ENCODE measurements around the gene CRYBA2.

Gene CRYBA2, protein sequence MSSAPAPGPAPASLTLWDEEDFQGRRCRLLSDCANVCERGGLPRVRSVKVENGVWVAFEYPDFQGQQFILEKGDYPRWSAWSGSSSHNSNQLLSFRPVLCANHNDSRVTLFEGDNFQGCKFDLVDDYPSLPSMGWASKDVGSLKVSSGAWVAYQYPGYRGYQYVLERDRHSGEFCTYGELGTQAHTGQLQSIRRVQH

DNA sequence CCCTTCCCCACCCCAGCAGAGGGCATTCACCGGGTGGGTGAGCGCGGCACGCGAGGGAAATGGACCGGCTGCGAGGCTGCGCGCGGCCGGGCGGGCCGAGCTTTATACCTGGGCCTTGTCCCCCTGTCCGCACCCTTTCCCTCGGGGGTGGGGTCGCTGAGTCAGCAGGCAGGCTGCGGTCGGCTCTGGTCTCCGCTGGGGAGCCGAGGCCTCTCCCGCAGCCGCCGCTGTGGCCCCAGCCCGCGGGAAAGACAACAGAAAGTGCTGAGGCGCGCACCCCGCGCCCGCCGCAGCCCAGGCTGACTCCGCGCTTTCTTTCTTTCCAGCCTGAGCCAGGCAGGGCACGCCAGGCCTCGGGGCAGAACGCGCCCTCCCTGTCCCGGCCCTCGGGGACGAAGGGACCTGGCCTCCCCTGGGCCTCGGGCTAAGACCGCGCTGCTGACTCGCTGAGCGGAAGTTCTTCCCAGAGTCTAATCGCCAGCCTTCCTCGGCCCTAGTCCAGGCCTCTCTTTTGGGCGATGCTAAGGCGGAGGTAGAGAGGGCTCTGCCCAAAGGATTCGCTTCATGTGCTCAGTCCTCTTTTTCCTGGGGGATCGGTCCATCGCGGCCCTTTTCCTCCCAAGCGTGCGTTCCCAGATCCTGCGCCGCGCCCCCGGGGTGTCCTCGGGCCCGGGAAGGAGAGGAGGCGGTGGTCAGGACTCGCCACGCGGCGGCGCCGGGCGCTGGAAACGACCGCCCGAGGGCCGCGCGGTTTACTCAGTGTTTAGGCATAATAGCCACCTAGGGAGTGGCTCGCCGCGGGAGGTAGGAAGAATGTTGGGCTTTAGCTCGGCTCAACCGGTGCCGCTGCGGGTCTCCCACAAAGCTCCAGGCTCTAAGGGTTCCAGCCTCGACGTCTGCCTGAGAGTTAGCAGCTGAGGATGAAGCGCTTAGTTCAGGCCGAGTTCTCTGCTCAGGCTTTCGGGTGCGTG is at the start of gene CRYBA2:
CRYBA2 (minus strand) TSS at position 78 of the 971 bp plus-strand sequence. CDS start 246 bp downstream, outside the sequence.
- no peak for DNase-seq

DNA sequence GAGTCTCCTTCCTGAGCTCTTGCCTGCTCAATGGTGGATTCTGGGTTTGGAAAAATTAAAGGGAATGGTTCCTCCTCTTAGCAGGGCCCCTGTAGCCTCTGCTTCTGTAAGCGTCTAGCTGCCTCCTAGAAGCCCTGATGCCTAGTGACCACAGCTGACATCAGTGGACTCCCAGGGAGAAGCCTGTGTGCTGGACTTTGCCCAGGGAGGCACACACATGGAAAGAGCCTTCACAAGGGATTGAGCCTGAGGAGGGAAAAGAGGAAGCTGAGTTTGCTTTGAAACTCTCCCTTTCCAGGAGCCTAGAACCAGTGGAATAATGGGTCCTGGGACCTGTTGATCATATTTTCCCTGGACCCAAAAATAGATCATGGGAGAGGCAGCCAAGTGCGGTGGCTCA is 49.5 kb upstream of the CRYBA2 start:
- DNase-seq, result no peak

DNA sequence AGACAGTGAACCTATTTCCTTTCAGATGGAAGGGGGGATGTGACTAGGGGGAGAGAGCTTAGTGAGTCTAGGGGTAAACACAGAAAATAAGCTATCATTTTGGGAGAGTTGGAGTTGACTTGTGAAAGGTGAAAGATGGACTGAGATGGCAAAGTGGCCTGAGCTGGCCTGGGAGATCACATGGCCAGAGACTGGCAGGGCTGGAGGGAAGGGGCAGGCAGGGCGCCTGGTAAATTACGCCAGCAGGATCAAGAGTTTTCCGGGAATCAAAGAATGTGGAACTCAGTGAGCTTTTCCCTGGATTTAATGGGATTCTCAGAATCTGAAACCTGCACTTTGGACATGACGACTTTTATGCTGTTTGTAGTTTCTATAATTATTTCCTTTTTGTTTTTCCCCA is 48.9 kb upstream of the CRYBA2 start:
- no peak for DNase-seq

DNA sequence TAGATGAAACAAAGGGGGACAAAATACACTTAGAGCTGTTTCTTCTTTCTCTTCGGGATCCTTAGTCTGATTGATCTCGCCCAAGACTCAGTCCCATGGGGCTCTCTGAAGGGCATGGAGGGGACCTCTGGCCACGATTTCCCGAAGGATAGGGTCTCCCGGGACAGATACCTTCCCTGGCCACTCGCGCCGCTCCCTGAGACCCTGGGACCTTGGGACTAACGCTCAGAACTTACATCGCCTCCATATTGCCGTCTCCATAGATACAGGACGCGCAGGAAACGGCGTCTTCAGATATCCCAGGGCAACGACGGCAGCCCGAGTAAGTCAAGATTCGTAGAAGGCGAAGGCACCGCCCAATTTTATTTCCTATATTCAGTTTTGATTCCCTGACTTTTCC is 48.0 kb upstream of the CRYBA2 start, which contains the start of gene CFAP65:
CFAP65 (minus strand) TSS at position 265 of the 400 bp plus-strand sequence. CDS start 2,468 bp downstream, outside the sequence.
- DNase-seq, result no peak

DNA sequence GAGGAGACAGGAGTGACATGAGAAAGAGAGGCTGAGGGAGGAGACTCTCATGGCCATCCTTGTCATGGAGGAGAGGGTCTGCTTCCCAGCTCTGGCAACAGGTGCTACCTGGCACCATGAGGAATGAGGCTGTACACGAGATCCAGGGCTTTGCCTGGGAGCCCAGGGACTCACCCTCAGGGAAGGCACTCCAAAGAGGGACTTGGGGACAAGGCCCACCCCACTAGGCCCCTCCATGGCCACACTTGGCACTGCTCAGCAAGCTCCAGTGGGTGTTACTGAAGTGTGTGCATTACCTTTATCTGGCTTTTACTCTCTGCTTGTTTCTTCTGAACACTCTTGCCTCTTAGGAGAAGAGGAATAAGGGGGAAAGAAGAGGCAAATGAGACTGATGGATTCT is 45.4 kb upstream of the CRYBA2 start:
- DNase-seq, result no peak

DNA sequence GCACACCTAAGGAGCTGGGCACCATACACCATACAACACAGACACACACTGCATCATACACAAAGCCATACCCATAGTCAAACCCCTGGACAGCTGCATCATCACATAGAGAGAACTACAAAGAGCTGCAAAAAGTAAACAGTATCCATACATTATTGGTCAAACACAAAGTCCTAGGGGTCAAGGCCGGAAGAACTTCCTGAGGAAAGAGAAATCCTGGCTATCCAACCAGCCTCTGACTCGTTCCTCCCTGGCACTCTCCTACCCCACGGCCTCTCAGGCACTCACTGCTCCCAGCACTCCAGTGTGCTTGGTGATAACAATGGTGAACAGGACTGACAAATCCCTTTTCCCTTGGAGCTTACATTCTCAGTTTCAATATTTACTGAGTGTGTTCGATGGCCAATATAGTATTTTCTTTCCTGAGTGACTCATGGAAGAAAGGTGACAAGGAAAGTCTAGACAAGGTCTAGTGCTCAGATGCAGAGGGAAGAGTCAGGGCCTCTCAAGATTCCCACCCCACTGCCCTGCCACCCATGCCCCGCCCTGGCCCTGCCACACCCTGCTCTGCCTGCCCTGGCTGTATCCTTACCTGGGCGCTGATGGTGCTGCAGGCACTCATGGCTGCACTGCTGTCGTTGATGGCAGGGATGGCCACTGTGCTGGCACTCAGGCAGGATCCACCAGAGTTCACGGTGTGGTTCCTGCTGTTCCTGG is 44.7 kb upstream of the CRYBA2 start:
- no peak for DNase-seq

DNA sequence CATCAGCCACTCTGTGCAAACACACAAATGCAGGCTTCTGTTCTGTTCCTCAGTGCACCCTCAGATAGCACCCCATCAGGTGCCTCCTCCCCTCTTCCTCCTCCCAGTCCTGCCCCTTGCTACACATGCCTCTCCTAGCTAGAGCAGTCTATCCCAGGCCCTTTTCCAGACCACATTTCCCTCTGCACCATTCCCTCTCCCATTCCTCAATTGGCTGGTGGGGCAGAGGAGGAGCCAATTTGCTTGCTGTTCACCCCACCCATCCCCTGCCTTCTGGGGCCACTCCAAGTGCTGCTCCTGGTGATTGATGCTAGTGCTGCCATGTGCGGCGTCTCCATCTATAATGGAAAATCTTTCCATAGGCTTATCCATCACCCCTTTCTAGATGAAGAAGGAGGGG is 42.7 kb upstream of the CRYBA2 start:
- DNase-seq, result no peak

DNA sequence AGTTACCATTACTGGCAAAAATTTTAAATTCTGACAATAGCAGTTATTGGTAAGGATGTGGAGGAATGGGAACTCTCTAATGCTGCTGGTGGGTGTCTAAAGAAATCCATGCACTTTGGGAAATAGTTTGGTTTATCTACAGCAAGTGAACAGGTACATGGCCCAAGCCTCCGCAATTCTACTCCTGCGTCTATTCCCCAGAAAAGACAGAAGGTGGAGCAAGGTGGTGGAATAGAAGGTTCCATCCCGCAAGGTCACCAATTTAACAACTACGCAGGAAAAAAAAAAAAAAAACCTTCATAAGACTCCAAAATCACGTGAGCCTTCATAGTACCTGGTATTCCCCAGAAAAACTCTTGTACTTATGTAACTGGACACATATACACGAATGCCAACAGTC is 41.6 kb upstream of the CRYBA2 start:
- DNase-seq, result no peak

DNA sequence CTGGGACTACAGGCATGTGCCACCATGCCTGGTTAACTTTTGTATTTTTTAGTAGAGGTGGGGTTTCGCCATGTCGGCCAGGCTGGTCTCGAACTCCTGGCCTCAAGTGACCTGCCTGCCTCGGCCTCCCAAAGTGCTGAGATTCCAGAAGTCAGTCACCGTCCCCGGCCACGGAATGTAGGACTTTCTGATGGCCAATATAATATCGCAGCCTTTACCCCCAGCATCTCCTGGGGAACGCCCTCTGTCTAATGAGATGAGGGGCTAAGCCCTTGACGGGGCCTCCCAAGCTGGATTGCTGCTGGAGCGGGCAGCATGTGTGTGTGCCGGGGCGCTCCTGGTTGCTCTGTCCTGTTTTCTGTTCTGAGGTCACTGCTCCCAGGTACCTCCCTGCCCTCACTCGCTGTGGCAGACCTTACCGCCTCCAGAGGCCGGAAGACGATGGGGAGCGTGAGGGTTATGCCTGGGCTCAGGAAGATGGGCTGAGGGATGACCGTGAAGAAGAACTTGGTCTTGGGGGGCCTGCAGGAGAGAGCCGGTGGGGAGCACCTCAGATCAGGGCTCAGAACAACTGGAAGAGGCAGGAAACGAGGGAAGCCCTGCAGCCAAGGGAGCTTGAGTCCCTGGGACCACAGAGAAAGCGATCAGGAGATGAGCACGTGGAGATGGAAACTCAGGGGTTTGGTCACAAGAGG is 39.0 kb upstream of the CRYBA2 start:
- no peak for DNase-seq

DNA sequence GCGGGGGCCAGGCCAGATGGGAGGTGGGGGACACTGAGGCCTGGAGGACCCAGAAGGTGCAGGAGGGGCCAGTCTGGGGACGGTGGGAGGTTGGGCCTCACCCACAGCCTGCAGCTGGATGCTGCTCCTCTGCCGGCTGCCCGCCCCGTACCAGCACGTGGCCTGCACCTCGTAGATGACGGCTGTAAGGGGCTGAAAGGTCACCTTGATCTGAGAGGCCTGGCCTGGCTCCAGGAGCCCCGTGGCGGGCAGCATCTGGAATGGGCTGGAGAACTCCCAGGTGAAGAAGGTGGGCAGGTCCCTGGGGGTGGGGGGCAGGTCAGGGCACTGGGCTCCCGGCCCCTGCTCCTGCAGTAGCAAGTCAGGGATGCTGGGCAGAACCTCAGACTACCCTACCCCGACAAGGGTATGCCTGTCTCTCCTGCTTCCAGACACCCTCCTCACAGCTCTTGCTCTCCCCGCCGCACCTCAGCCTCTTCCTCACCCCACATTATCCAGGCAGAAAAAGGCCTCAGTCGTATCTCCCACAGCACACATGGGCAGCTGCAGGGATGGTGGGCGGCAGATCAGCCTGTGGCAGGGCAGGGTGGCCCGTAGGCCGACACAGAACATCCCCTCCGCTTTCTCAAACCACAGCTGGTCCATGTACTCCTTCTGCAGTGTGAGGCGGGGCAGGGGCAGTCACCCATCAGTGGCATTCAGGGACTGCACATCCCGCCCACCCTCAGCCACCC is 38.0 kb upstream of the CRYBA2 start:
- DNase-seq, result no peak

DNA sequence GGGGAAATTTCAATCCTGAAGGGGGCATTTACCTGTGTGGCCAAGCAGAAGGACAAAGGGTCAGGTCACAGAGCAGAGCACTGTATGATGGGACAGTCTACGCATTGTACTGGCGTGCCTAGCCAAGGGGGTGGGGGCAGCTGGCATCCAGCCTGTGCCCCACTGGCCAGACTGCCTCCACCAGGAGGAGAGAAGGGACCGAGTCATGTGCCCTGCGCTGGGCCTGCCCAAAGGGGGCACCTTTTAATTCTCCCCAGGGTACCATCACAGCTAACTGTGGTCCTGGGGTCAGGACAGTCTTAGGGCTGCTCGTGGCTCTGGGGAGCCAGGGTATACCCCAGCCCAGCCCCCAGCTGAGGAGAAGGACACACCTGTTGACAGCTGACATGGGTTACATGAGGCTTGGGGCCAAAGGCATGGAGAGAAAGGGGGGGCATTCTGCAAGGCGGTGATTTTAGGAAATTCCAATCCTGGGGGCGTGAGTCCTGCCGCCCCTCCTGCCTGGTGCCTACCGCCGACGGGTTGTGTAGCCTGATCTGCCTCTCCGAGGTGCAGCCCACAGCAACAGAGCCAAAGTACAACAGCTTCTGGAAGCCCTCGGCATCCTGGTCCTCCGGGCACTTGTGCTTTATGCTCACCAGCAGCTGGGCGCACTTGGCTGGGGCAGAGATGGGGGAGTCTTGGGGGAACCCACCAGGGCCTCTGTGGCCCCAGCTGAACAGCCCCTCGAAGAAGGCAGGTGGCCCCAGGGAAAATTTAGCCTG is 37.1 kb upstream of the CRYBA2 start:
- no peak for DNase-seq

DNA sequence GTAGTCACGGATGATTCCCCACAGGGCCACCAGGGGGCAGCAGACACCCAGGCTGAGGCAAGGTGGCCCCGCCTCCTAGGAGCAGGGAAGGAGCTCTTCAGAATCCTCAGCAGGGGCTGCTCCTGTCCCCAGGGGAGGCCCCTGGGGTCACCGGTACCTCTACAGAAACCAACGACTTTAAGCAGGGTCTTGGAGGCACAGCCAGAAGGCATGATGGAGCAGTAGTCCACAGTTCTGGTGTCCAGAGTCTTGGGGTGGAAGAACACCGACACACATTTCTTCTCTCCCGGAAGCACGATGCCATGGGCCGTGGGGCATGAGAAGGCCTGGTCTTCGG is 36.6 kb upstream of the CRYBA2 start:
- DNase-seq, result peak; percentile 79

DNA sequence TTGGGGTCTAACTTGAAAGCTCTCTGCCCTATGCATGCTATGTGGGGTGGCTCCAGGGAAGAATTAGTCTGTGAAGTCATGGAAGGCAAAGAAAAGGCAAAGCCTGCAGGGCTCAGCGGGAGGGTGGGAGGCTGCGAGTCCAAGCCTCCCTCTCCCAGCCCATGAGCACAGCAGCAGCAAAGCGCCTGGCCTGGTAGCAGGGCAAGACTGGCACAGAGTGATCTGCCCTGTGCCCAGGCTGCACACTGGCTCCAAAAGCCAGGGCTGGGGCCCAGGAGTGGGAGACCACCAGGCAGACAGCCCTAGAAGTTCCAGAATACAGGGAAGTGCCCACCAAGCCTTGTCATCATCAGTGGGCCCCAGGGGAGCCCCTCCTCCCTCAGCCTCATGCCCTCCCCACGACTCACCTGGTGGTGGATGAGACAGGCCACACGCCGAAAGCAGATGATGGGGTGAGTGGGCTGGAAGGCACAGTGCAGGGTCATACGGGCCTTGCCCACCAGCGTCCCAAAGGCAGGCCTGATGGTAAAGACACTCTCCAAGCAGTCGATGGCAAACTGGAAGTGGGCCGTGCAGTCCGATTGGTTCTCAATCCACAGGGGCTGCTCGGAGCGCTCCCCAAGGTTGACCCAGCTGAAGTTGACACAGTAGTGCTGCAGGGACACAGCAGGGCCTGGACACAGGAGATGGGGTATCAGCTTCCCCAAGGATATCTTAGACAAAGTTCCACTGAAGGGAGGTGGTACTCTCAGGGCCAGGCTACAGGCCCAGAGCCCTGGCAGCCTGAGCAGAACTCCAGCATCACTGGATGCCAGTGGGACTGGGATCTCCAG is 36.0 kb upstream of the CRYBA2 start:
- no peak for DNase-seq

DNA sequence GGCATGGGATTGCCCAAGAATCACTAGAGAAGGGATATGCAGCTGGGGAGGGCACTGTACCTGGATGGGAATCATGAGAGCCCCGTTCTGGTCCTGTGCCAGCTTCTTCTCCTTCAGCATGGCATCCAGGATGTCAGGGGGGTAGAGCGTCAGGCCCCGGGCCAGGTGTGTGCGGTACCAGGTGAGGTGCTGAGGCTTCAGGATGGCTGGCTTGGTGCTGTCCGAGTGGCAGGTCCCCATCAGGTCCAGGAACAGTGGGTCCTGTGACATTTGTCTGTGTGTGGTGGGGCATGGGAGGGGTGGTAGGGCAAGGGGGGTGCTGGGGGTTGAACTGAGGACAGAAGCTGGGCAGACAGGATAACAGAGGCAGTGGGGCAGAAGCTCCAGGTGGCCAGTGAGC is 34.9 kb upstream of the CRYBA2 start:
- no peak for DNase-seq

DNA sequence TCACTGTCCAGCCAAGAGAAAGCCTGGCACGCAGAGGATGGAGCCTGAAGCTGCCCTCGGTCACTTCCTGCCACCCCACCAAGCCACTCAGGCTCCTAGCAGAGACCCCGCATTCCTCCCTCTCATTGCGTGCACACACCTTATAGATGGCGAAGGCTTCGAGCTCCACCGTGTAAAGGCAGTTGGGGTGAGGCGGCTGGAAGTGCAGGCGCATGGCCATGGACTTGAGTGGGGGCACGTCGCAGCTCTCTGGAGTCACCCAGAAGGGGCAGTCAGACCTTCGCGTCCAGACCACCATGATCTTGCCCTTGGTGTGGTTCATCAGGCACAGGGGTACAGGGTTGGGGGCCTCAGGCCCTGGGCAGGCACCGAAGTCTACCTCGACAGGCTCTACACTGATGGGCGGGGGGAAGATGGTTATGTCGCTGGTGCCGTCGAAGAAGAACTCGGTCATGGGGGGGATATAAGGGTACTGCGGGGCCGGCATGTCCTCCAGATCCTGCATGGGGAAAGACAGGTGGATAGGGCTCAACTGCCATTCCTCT is 34.4 kb upstream of the CRYBA2 start:
- DNase-seq, result no peak

DNA sequence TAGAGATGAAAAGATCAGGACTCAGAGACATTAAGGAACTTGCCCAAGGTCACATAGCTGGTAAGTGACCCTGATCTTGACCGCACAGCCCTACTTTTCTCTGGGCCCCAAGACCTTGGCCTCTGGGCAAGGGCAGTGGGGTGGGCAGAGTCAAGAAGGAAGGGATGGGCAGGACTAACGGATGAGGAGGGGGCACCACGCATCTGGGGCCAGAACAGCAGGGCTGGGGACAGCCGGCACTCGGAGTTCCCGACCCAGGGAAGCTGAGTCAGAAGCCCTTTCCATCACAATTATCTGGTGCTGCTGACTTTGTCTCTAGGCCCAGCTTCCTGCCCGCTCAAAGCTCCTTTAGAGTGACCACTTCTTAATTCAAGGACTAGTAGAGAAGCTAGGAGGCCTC is 33.7 kb upstream of the CRYBA2 start:
- DNase-seq, result no peak

DNA sequence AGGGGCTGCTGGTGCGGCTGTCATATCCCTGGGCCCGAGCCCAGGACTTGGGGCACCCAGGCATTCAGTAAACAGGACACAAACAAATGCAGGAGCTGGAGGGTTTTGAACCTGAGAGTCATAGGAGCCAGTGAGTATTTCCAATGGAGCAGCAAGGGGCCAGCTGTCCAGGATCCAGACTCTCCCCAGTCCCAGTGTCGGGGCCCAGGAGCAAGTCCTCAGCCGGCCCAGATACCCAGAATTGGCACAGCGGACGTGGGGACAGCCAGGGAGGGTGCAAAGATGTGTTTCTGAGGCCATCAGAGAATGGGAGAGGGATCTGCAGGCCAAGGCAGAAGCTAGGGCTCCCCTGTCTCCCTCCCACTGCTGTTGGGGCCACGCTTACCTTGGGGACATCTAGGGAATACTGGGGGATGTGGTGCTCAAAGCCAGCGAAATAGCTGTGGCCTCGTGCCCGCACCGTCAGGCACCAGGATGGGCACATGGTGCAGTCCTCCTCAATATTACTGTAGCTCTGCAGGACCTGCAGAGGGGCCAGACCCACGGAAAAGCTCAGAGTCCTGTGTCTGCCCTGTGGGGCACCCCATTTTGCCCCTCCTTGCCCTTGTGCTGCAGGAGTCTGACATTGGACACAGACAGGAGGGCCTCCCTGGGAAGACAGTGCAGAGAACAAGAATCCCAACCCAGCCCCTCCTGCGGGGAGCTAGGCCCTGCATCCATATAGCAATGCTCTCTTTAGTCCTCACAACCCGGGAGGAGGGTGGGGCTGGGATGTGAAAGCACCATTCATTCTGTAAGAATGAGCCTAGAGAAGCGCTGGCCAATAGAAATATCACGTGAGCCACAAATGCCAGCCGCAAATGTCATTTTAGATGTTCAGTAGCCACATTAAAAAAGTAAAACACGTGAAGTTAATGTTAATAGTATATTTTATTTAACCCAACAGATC is 32.7 kb upstream of the CRYBA2 start:
- DNase-seq, result no peak

DNA sequence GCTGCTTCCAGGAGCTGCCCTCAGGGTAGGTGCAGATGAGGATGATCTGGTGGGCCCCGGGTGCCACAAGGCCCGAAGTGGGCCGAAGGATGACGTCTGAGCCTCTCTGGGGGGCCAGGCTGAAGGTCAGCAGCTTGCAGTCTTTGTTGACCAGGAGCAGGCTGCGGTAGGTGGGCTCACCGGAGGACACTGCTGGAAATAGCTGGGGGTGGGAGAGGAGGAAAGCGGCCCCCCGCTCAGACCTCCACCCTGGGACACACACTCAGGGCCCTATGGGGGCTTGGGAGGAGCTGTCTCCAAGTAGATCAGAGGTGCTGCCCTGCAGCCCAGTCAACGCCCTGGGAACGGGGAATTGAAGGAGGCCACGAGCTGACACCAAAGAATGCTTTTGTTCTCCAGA is 30.8 kb upstream of the CRYBA2 start:
- DNase-seq, result no peak

DNA sequence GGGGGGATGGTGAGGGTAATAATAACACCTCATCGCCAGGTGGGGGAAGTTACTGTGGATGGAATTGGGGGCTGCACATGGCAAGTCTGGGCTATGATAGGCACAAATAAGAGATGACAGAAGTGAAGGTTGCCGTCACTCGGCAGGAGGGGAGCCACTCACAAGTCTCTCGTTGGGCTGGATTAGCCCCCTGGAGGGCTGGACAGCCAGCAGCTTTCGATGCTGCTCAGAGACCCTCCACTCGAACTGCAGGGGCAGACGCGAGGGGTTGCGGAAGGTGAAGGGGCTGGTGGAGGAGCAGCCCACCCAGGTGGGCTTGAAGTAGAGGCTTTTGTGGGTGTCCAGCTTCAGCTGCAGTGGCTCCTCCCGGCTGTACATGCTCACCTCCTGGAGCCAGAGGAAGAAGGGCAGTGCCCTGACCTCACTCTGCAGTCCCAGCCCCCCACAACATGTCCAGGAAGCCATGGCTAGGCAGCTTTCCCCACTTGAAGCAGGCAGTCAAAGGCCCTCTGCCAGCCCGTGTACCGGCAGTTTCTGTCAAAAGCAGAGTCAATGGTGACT is 29.9 kb upstream of the CRYBA2 start:
- no peak for DNase-seq
